Adrenal gland (tissue), 12 donors: ENCODE measurements around the gene HSP90AB1. TPM values are rescaled to one million over a fixed set of nuclear protein-coding genes. Genes with fewer than 3 reads are reported as not detected.
A peak's percentile ranks its signal among the peaks of the same experiment; 100 is the strongest.

ENCODE experiments used
- DNase-seq, 7 donors: peaks; one replicate each; pipeline ENCODE4 v3.0.0-alpha.2; 2019 to 2020
- H3K27ac ChIP-seq, 5 donors: fragments of 200-600 bp; sonication (generic) in 4 of 5; 1 replicate in 3 of 5; 2 replicates in 2 of 5; pipeline versions ENCODE4 v1.5.1 to v1.8.0; 2016 to 2020; ENCODE audit warnings: mild to moderate bottlenecking in 1 of 5
- H3K27me3 ChIP-seq: fragments of 200-600 bp; 2 replicates; pipeline ENCODE4 v1.8.0; 2021
- H3K36me3 ChIP-seq, 2 donors: fragments of 200-600 bp; replicated peaks in 1 of 2; 1 replicate in 1 of 2; 2 replicates in 1 of 2; pipeline versions ENCODE4 v1.5.1 to v1.8.0; 2018 to 2022
- H3K4me1 ChIP-seq, 2 donors: fragments of 200-600 bp; replicated peaks in 1 of 2; 1 replicate in 1 of 2; 2 replicates in 1 of 2; pipeline versions ENCODE4 v1.5.1 to v1.8.0; 2018 to 2021
- H3K4me3 ChIP-seq, 4 donors: fragments of 200-600 bp; sonication (generic) in 3 of 4; one replicate each; pipeline ENCODE4 v1.5.1; 2016 to 2018
- H3K9me3 ChIP-seq, 3 donors: fragments of 200-600 bp; sonication (generic) in 1 of 3; replicated peaks in 1 of 3; 1 replicate in 2 of 3; 2 replicates in 1 of 3; pipeline versions ENCODE4 v1.5.1 to v1.8.0; 2016 to 2021
- CTCF ChIP-seq, 6 experiments: fragments of 450-650 bp in 4 of 6; fragments of 200-600 bp in 2 of 6; sonication (generic) in 1 of 6; IDR thresholded peaks; 1 replicate in 5 of 6; 2 replicates in 1 of 6; pipeline versions ENCODE4 v1.5.1 to v1.8.0; 2016 to 2021; ENCODE audit warnings: antibody characterized with exemption in 6 of 6, mild to moderate bottlenecking in 2 of 6, moderate library complexity in 1 of 6
- POLR2A ChIP-seq, 2 donors: fragments of 450-650 bp; IDR thresholded peaks; one replicate each; pipeline ENCODE4 v1.6.1; 2017; ENCODE audit warnings: antibody characterized with exemption in 2 of 2, mild to moderate bottlenecking in 2 of 2, moderate library complexity in 1 of 2
- WGBS, 4 donors: extraction: QIAGEN DNeasy Blood & Tissue Kit in 2 of 4; methylation state at CpG; one replicate each; pipeline versions ENCODE4 v1.1.5 to v1.1.7; 2013 to 2017; 5-methylcytosine and 5-hydroxymethylcytosine counted together
- intact Hi-C, 2 donors: fragments of 100-400 bp; cut with DNase I; formaldehyde crosslinking; loops; one replicate each; pipeline versions ENCODE4 v1.14.1 to v1.15.0; 2022 to 2023
- microRNA counts, 2 donors: library from miRNA; unstranded; fragments of <30 nt; microRNA quantifications; one replicate each; lab custom pipeline; 2016
- polyA plus RNA-seq, 3 donors: library from polyadenylated mRNA; stranded (reverse); fragments of 200-250 nt in 2 of 3; fragments of 350-450 nt in 1 of 3; fragmentation: Illumina TruSeq in 1 of 3; extraction: RNeasy Lipid Tissue Mini Kit (QIAGEN cat#74804) in 1 of 3; gene quantifications; one replicate each; pipeline ENCODE4 v1.2.3, GENCODE V29; 2013 to 2014
- small RNA-seq, 2 donors: library from RNA; depleted of rRNA; stranded (forward); fragments of <200 nt; gene quantifications; one replicate each; pipeline ENCODE3, GENCODE V24; 2016
- total RNA-seq, 9 donors: library from RNA; depleted of rRNA in 4 of 9; stranded (reverse); fragments of >200 nt in 4 of 9; fragments of 120-200 nt in 1 of 9; fragmentation: NEBNext Ultra II Directional in 1 of 9; extraction: Animal tissue kit (Norgen Biotek cat#: 25700) in 1 of 9; gene quantifications; one replicate each; pipeline versions ENCODE4 v1.1.0 to v1.2.4, GENCODE V29; 2013 to 2023
- donor health status: healthy with polysubstance abuse.
- donor health status: Bipolar disorder and iron deficiency.
- donor health status: DM: yes; HTN: yes; CAD: no.
- donor health status: DM: no; HTN: no; CAD: no.
- donor health status: DM: no; HTN: no; CAD: no.
- donor health status: DM: yes; HTN: yes; CAD: no.

Gene HSP90AB1
- total and polyA plus RNA-seq, 12 donors: 275 to 2,249 (median 857) TPM

GRCh38 chr6:44301782-44302564 is 55.1 kb downstream of the HSP90AB1 start:
- no peaks in the 10 kb centered on the region for H3K9me3 ChIP-seq
- no peak overlapping the region for H3K4me3 ChIP-seq
- H3K36me3 ChIP-seq: peaks cover 0 to 52% of the 10 kb centered on the region in 2 donors
- TF ChIP-seq CTCF (IDR thresholded peaks at IDR 0.05) (no peak), POLR2A (IDR thresholded peaks at IDR 0.05) (peak in 1 of 2 donors; percentile 42)
- 49 to 74% (median 64%) methylated on average over 3 to 14 of the region's 14 CpGs for WGBS, 4 donors
- intact Hi-C loops: no loop called here
- H3K27ac ChIP-seq: peak overlapping the region in 3 of 5 donors; percentile 43 to 79 (median 56)
- H3K27me3 ChIP-seq: no peaks in the 10 kb centered on the region
- peaks cover 8 to 17% of the 10 kb centered on the region in 2 donors for H3K4me1 ChIP-seq
- peak; percentile 44 to 83 (median 74) for DNase-seq

- Histone ChIP-seq H3K27ac (peak overlapping the region in 3 of 5 donors; percentile 43 to 79 (median 56)), H3K9me3 (no peaks in the 10 kb centered on the region), H3K36me3 (peaks cover 0 to 60% of the 10 kb centered on the region in 2 donors), H3K4me3 (no peak overlapping the region), H3K4me1 (peaks cover 0 to 8% of the 10 kb centered on the region in 2 donors), H3K27me3 (no peaks in the 10 kb centered on the region)
- intact Hi-C loops: no loop called here
- DNase-seq: no peak
- 88 to 91% (median 90%) methylated on average over 7 to 12 of the region's 12 CpGs for WGBS, 4 donors
- TF ChIP-seq CTCF (IDR thresholded peaks at IDR 0.05): no peak
- no peak for TF ChIP-seq POLR2A (IDR thresholded peaks at IDR 0.05)
These were observed 56.0 kb downstream of the HSP90AB1 start for GRCh38 chr6:44302856-44303255.

MicroRNAs within 50 kb of the gene (microRNA counts, 767-probe panel; counts per million panel counts)
- 0 counts per million in 2 donors for microRNA hsa-miR-4647 (lab: Ali Mortazavi, UCI)

Small RNA genes lying within 50 kb of the gene (small RNA-seq; reads per million reads assigned to genes)
- gene RN7SL811P: 0 reads per million in 2 donors

Other genes starting within 250 kb of the HSP90AB1 start
- 10 to 100 TPM; 29.0 to 94.6 (median 45.7) TPM for gene MRPL14, start 119.6 kb upstream of the HSP90AB1 start, total RNA-seq
- gene MRPL14, start 119.6 kb upstream of the HSP90AB1 start, polyA plus RNA-seq: 10 to 100 TPM; 22.0 to 77.0 (median 64.4) TPM
- 10 to 100 TPM; 27.0 to 51.7 (median 37.2) TPM for gene TMEM63B, start 119.5 kb upstream of the HSP90AB1 start, total RNA-seq
- gene TMEM63B, start 119.5 kb upstream of the HSP90AB1 start, polyA plus RNA-seq: 10 to 100 TPM; 18.1 to 49.8 (median 33.2) TPM
- 1 to 10 TPM in 3 of 9 donors, under 1 TPM in 4, not detected in 2; 0.14 to 2.4 (median 0.83) TPM for gene CAPN11, start 88.3 kb upstream of the HSP90AB1 start, total RNA-seq
- gene CAPN11, start 88.3 kb upstream of the HSP90AB1 start, polyA plus RNA-seq: 1 to 10 TPM in 2 of 3 donors, under 1 TPM in 1; 0.35 to 1.5 (median 1.1) TPM
- under 1 TPM in 1 of 9 donors, not detected in 8; 0.39 TPM for gene MYMX, start 30.2 kb upstream of the HSP90AB1 start, total RNA-seq
- gene MYMX, start 30.2 kb upstream of the HSP90AB1 start, polyA plus RNA-seq: under 1 TPM in 1 of 3 donors, not detected in 2; 0.94 TPM
- gene SLC29A1, start 23.5 kb upstream of the HSP90AB1 start, total RNA-seq: 100 to 1,000 TPM in 8 of 9 donors, 10 to 100 TPM in 1; 48.6 to 356 (median 162) TPM
- 100 to 1,000 TPM in 2 of 3 donors, 10 to 100 TPM in 1; 51.9 to 113 (median 108) TPM for gene SLC29A1, start 23.5 kb upstream of the HSP90AB1 start, polyA plus RNA-seq
- gene SLC35B2, start 10.4 kb downstream of the HSP90AB1 start, total RNA-seq: 10 to 100 TPM; 48.5 to 79.8 (median 61.0) TPM
- gene SLC35B2, start 10.4 kb downstream of the HSP90AB1 start, polyA plus RNA-seq: 10 to 100 TPM; 12.7 to 37.5 (median 19.3) TPM
- gene NFKBIE, start 18.4 kb downstream of the HSP90AB1 start, total RNA-seq: 10 to 100 TPM in 5 of 9 donors, 1 to 10 TPM in 4; 4.8 to 31.2 (median 10.2) TPM
- 10 to 100 TPM in 2 of 3 donors, 1 to 10 TPM in 1; 5.8 to 17.0 (median 10.5) TPM for gene NFKBIE, start 18.4 kb downstream of the HSP90AB1 start, polyA plus RNA-seq
- 1 to 10 TPM in 2 of 9 donors, under 1 TPM in 5, not detected in 2; 0.07 to 3.3 (median 0.67) TPM for gene TMEM151B, start 23.3 kb downstream of the HSP90AB1 start, total RNA-seq
- gene TMEM151B, start 23.3 kb downstream of the HSP90AB1 start, polyA plus RNA-seq: 1 to 10 TPM in 2 of 3 donors, under 1 TPM in 1; 0.88 to 3.9 (median 1.2) TPM
- 10 to 100 TPM in 5 of 9 donors, 1 to 10 TPM in 4; 7.4 to 15.9 (median 11.1) TPM for gene AARS2, start 66.2 kb downstream of the HSP90AB1 start, total RNA-seq
- 10 to 100 TPM in 1 of 3 donors, 1 to 10 TPM in 2; 5.3 to 10.1 (median 6.2) TPM for gene AARS2, start 66.2 kb downstream of the HSP90AB1 start, polyA plus RNA-seq
- gene SPATS1, start 95.5 kb downstream of the HSP90AB1 start, total RNA-seq: not detected
- under 1 TPM in 1 of 3 donors, not detected in 2; 0.15 TPM for gene SPATS1, start 95.5 kb downstream of the HSP90AB1 start, polyA plus RNA-seq
- gene CDC5L, start 140.6 kb downstream of the HSP90AB1 start, total RNA-seq: 10 to 100 TPM; 13.8 to 39.3 (median 20.8) TPM
- gene CDC5L, start 140.6 kb downstream of the HSP90AB1 start, polyA plus RNA-seq: 10 to 100 TPM in 1 of 3 donors, 1 to 10 TPM in 2; 5.6 to 33.6 (median 5.9) TPM